H4 (cell line): ENCODE measurements around the gene LYST. TPM values are rescaled to one million over a fixed set of nuclear protein-coding genes. Genes with fewer than 3 reads are reported as not detected.
"Not testable (repeated sequence)": the region's sequence is repeated elsewhere in the genome, so short reads cannot be mapped to it uniquely, and the experiment has no call there.

Source experiments
- DNase-seq: peaks from one replicate; pipeline ENCODE4 v3.0.0-alpha.2; 2015; ENCODE audit warnings: low spot score
- total RNA-seq: library from RNA; depleted of rRNA; stranded (reverse); fragments of >200 nt; shearing (Covaris generic); gene quantifications from 2 replicates; pipeline ENCODE4 v1.2.3, GENCODE V29; 2014

The LYST gene
- total RNA-seq, 1 experiment from 2014 or later = 8.4 TPM

DNA sequence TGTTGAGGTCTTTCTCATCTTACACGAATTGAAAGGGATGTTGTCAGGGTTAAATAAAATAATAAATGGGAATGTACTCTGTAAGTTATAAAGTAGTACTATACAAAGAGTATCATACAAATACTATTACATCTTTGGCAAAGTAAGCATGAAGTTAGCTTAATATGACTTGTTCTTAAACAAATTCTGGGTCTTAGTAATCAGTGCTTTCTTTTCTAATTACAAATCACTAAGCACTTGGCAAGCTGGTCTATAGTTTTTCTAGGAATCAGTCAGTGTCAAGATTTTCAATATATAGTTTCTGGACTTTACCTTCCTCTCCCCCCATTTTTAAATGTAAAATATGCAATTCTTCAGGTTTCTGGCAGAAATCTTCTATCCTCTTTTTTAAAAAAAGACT is 6.9 kb downstream of the LYST start:
- DNase-seq = no peak

- no peak for DNase-seq
Observed at GRCh38 chr1:235858766-235859165, 7.9 kb downstream of the LYST start.

DNA sequence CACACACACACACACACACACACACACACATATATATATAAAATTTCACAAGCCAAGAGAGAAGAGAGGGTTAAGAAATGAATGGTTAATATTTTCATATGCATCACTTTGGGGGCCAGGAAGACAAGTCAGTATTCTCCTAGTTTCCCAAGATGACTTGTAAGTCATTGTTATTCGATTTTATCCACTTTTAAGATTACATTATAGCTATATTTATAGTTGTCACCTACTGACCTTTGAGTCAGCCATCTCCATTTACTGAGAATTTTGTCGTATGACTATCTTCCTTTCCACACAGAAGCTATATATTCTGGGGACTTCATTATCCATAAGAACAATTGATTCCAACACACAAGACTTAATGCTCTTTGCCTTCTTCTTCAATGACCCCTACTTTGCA is 8.9 kb downstream of the LYST start:
- DNase-seq = no peak

- DNase-seq = no peak
Observed at GRCh38 chr1:235855811-235856429, 10.8 kb downstream of the LYST start.

- DNase-seq = no peak
Observed at GRCh38 chr1:235854347-235854746, 12.4 kb downstream of the LYST start.

GRCh38 chr1:235853653-235854052 is 13.1 kb downstream of the LYST start:
- no peak for DNase-seq

GRCh38 chr1:235852887-235853286 is 13.8 kb downstream of the LYST start:
- DNase-seq = no peak

GRCh38 chr1:235851939-235852338 is 14.8 kb downstream of the LYST start:
- DNase-seq = no peak

DNA sequence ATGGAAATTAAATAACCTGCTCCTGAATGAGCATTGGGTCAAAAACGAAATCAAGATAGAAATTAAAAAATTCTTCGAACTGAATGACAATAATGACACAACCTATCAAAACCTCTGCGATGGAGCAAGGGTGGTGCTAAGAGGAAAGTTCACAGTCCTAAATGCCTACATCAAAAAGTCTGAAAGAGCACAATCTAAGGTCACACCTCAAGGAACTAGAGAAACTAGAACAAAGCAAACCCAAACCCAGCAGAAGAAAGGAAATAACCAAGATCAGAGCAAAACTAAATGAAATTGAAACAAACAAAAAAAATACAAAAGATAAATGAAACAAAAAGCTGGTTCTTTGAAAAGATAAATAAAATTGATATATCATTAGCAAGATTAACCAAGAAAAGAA is 18.5 kb downstream of the LYST start:
- not testable (repeated sequence) for DNase-seq

- DNase-seq = not testable (repeated sequence)
Observed at GRCh38 chr1:235845656-235846107, 21.0 kb downstream of the LYST start.

DNA sequence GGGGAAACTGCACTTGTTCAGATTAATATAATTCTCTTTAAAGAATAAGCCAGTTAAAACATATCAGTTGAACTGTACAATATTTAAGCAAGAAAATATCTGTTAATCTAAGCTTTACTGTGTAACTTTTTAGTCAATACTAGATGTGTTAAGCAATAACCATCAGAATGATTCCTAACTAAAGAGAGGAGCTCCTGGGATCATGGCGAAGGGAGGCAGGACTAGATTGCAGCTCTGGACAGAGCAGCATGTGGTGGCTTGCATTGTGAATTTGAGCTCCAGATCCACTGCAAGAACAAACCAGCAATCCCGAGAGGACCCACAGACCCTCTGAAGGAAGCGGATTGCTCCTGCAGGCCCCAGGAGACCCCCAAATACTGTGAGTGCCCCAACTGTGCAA is 21.9 kb downstream of the LYST start:
- no peak for DNase-seq

- peak; percentile 43 for DNase-seq
Observed at GRCh38 chr1:235843461-235843961, 23.2 kb downstream of the LYST start.

DNA sequence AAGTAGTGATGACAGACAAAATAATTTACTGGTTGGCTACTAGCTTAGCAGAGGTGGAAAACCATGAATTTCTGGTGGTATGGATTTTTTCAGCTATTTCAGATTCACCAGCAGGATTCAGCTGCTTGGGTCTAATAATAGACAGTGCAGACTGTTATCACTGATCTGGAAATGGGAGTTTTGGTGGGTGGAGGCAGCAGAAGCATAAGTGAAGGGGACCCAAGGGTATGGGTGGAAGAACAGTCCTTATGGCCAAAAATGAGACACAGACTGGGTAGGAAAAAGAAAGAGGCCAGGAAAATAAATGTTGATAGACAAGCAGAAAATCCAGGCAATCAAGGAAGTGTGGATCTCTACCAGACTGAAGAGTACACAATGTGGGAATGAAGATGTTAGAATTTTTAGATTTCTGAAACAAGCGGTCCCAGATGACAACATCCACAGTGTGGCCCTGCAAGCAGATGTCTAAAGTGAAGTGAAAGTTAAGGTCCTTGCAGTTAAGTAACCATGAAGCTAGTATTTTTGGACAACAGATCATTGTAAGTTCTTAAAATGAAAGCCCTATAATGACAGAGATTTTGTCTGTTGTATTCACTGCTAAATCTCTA is 24.7 kb downstream of the LYST start:
- DNase-seq = no peak

- DNase-seq = no peak
Observed at GRCh38 chr1:235838021-235838420, 28.7 kb downstream of the LYST start.

DNA sequence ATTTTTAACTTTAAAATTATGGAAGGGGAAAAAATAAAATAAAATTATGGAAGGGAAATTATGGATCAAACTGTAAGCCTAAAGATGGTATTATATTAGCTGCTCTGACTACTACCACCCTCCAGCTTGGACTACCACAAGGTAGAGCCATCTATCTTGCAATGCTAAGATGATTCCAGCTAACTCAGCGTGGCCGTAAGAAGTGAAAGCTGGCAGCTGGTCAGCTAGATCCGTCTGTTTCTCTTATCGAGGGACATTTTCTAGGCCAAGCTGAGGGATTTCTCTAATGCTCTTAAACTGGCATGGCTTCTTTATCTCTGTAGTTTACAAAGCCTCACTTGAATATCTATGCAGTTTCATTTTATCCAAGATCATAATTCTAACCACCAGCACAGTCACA is 31.5 kb downstream of the LYST start:
- no peak for DNase-seq

DNA sequence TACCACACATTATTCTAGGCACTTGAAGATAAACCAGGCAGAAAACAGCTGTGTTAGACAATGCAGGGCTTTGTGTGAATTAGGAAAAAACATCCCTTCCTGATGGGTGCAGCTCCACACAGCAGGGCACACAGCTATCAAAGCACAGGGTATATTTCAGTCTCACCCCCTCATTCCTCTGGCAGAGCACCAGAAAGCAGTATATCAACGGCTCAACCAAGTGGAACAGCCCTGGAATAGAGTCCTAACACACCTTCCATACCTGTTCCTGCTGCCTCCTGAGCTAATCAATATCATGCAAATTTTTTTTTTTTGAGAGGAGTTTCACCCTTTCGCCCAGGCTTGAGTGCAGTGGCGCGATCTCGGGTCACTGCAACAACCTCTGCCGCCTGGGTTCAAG is 32.1 kb downstream of the LYST start:
- no peak for DNase-seq

- DNase-seq = no peak
Observed at GRCh38 chr1:235832011-235832410, 34.7 kb downstream of the LYST start.

DNA sequence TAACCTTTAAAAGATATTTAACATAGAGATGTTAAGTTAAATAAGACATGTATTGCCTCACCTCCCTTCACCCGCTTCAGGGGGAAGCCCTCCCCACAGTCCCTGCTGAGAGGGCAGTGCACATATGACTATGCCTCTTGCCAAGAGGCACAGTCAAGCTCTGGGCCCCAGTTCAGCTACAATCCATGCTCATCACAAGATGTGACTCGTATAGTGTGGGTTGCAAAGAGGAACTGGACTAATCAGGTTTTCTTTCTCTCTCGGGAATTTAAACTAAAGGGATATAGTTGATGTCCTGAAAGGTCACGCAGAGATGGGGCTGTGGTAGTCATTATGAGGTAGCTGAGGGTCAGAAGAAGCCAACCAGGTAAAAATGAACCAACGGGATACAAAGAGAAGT is 35.6 kb downstream of the LYST start:
- no peak for DNase-seq

GRCh38 chr1:235826102-235826854 is 40.4 kb downstream of the LYST start:
- DNase-seq = no peak

- DNase-seq = no peak
Observed at GRCh38 chr1:235825229-235825628, 41.5 kb downstream of the LYST start.

DNA sequence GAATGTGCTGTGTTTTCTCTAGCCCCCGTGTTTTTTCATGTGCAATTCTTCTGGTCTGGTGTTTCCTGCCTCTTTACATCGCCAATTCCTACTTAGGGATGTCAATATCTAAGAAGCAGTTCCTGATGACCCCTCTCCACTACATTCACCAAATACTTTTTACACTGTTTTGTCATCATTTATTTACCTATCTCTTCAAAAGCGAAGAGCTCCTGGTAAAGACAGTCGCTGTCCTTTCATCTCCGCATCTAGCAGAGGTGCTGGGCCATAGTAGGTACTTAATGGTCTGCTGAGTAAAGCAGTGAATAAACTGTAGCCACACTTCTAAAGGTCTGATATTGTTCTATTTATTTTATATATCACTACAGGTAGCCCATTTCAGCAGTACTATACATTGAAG is 43.0 kb downstream of the LYST start:
- no peak for DNase-seq

GRCh38 chr1:235822685-235823084 is 44.0 kb downstream of the LYST start:
- no peak for DNase-seq
